K562 (cell line): Measurements from ENCODE around the gene ALKBH2. TPM values are rescaled to one million over a fixed set of nuclear protein-coding genes. Genes with fewer than 3 reads are reported as not detected.

Source experiments
- BDP1 ChIP-seq: IDR thresholded peaks from 3 replicates; pipeline ENCODE4 v1.6.1; 2011; ENCODE audit not compliant: insufficient read length, insufficient read depth
- CHD4 ChIP-seq: fragments of 200-600 bp; sonication (generic); IDR thresholded peaks from 3 replicates; pipeline ENCODE4 v1.6.1; 2012; ENCODE audit warnings: low read depth, mild to moderate bottlenecking, mixed read lengths, low read length, inconsistent platforms; ENCODE audit not compliant: insufficient read depth, insufficient replicate concordance, poor library complexity, severe bottlenecking
- FUS ChIP-seq: fragments of 200-400 bp; formaldehyde crosslinking; optimal IDR thresholded peaks from 2 replicates; pipeline ENCODE3; 2017; ENCODE audit warnings: low read depth, low read length
- GTF2A2 ChIP-seq: IDR thresholded peaks from 2 replicates; pipeline ENCODE4 v1.6.1; 2016; ENCODE audit warnings: mild to moderate bottlenecking, missing genetic modification characterization, missing compliant biosample characterization
- MTF1 ChIP-seq: fragments of 250-450 bp; sonication (Bioruptor Pico); IDR thresholded peaks from 2 replicates; pipeline ENCODE4 v1.9.0; 2021; ENCODE audit warnings: moderate library complexity, mild to moderate bottlenecking, inconsistent platforms, borderline replicate concordance
- NCOA2 ChIP-seq, 2 experiments: fragments of 450-650 bp; IDR thresholded peaks; 2 replicates each; pipeline ENCODE4 v1.6.1; 2018; ENCODE audit warnings: mild to moderate bottlenecking in 2 of 2, moderate library complexity in 1 of 2; ENCODE audit not compliant: partially characterized antibody in 2 of 2
- NCOA4 ChIP-seq: fragments of 450-650 bp; IDR thresholded peaks from 2 replicates; pipeline ENCODE4 v1.6.1; 2018; ENCODE audit warnings: mild to moderate bottlenecking; ENCODE audit not compliant: partially characterized antibody
- ZNF766 ChIP-seq: fragments of 200-800 bp; sonication (Bioruptor generic); conservative IDR thresholded peaks from 2 replicates; pipeline ENCODE4 v1.6.1; 2016; ENCODE audit warnings: missing genetic modification characterization, missing compliant biosample characterization
- ZNF785 ChIP-seq: fragments of 250-450 bp; sonication (Bioruptor Pico); IDR thresholded peaks from 2 replicates; pipeline ENCODE4 v1.4.0; 2020; ENCODE audit warnings: mild to moderate bottlenecking
- polyA plus RNA-seq, 8 experiments: library from polyadenylated mRNA; depleted of rRNA in 4 of 8; stranded (reverse) in 5 of 8; unstranded in 3 of 8; fragments of >200 nt; fragmentation: Nextera tagmentation in 2 of 8; fragmentation: Illumina TruSeq in 1 of 8; extraction: Ambion mirVana in 2 of 8; extraction: Trizol in 1 of 8; gene quantifications; 2 replicates each; pipeline versions ENCODE4 v1.2.1 to v1.2.3, GENCODE V29; 2011 to 2014; ENCODE audit warnings: inconsistent platforms in 1 of 8, missing spikeins in 1 of 8
- total RNA-seq, 7 experiments: library from RNA; depleted of rRNA in 6 of 7; stranded (reverse); fragments of >200 nt in 6 of 7; fragmentation: Illumina TruSeq in 2 of 7; extraction: Trizol in 2 of 7; gene quantifications; 2 replicates each; pipeline versions ENCODE4 v1.2.1 to v1.2.3, GENCODE V29; 2011 to 2021; ENCODE audit warnings: low replicate concordance in 1 of 7
- TF ChIP-seq, protein P1 (sequence below): sonication (generic); formaldehyde crosslinking; IDR thresholded peaks from 2 replicates; pipeline ENCODE4 v1.9.0; 2022; ENCODE audit warnings: mild to moderate bottlenecking, missing genetic modification reagents
- TF ChIP-seq, protein P2 (sequence below): fragments of 450-650 bp; IDR thresholded peaks from 2 replicates; pipeline ENCODE4 v1.7.1; 2018; ENCODE audit warnings: mild to moderate bottlenecking, low read depth; ENCODE audit not compliant: partially characterized antibody
- TF ChIP-seq, protein P3 (sequence below): fragments of 250-450 bp; sonication (Bioruptor Pico); IDR thresholded peaks from 2 replicates; pipeline ENCODE4 v1.5.0; 2021; ENCODE audit warnings: mild to moderate bottlenecking, borderline replicate concordance

Gene ALKBH2
- total and polyA plus RNA-seq, 9 of the 15 experiments (the other 6 are each of a cell fraction or from before 2014, with no cell fraction given), result 5.9 to 56.1 (median 41.9) TPM

DNA sequence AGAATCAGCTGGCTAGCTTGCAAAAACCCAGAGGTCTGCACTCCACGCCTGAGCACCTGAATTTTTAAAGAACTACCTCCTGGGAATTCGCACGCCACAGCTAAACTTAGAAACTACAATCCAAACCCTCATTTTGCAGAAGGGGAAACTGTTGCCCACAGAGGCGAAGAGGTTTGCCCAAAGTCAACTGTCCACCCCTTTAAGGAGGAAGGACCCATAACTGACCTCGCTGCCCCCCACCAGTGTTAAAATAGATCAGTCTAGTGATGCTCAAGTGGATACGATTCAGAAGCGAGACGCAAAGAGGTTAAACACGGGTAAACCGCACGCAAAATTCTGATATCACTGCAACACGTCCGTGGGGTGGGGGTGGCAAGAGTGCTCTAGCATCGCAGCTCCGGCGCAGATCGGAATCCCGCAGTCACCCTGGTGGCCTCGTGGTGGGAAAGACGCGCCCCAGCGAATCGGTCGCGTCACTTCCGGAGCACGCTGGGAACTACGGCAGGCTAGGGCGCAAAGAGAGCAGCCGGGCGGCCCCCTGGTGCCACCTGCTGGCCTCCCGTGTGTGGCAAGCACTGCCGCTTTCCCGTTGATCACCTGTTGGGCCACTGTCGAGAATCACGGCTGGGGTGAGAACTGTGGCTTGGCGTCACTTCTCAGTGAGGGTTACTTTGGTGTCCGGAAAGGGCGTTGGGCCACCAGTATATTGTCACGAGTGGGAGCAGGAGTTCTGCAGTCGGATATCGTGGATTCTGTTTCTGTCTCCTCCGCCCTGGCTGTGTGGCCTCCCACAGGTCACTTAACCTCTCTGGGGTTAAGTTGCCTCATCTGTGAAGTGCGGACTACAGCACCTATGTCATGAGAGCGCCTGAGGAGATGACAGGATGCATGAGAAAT lies at the start of gene ALKBH2 (continued):
- TF ChIP-seq NCOA4 (no peak), MTF1 (CRISPR knock-in tag) (no peak), BDP1 (no peak), ZNF766 (CRISPR knock-in tag) (0 out of 2 replicates have a peak, but pooled peaks have one; percentile 47), ZNF785 (CRISPR knock-in tag) (no peak), NCOA2 (IDR thresholded peaks at IDR 0.05; ENCODE audit: partially characterized antibody in 2 of 2) (no peak), FUS (no peak), GTF2A2 (tag) (no peak), CHD4 (no peak)
- TF ChIP-seq, protein P1, sequence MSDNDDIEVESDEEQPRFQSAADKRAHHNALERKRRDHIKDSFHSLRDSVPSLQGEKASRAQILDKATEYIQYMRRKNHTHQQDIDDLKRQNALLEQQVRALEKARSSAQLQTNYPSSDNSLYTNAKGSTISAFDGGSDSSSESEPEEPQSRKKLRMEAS (CRISPR knock-in tag), result peak; percentile 98
- TF ChIP-seq, protein P2, sequence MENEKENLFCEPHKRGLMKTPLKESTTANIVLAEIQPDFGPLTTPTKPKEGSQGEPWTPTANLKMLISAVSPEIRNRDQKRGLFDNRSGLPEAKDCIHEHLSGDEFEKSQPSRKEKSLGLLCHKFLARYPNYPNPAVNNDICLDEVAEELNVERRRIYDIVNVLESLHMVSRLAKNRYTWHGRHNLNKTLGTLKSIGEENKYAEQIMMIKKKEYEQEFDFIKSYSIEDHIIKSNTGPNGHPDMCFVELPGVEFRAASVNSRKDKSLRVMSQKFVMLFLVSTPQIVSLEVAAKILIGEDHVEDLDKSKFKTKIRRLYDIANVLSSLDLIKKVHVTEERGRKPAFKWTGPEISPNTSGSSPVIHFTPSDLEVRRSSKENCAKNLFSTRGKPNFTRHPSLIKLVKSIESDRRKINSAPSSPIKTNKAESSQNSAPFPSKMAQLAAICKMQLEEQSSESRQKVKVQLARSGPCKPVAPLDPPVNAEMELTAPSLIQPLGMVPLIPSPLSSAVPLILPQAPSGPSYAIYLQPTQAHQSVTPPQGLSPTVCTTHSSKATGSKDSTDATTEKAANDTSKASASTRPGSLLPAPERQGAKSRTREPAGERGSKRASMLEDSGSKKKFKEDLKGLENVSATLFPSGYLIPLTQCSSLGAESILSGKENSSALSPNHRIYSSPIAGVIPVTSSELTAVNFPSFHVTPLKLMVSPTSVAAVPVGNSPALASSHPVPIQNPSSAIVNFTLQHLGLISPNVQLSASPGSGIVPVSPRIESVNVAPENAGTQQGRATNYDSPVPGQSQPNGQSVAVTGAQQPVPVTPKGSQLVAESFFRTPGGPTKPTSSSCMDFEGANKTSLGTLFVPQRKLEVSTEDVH, result peak; percentile 62
- TF ChIP-seq, protein P3, sequence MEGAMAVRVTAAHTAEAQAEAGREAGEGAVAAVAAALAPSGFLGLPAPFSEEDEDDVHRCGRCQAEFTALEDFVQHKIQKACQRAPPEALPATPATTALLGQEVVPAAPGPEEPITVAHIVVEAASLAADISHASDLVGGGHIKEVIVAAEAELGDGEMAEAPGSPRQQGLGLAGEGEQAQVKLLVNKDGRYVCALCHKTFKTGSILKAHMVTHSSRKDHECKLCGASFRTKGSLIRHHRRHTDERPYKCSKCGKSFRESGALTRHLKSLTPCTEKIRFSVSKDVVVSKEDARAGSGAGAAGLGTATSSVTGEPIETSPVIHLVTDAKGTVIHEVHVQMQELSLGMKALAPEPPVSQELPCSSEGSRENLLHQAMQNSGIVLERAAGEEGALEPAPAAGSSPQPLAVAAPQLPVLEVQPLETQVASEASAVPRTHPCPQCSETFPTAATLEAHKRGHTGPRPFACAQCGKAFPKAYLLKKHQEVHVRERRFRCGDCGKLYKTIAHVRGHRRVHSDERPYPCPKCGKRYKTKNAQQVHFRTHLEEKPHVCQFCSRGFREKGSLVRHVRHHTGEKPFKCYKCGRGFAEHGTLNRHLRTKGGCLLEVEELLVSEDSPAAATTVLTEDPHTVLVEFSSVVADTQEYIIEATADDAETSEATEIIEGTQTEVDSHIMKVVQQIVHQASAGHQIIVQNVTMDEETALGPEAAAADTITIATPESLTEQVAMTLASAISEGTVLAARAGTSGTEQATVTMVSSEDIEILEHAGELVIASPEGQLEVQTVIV, result no peak
